Dedifferentiated amniotic fluid mesenchymal stem cell (primary cell): Measurements from ENCODE around the gene KRT32.
"Not testable (repeated sequence)": the region's sequence is repeated elsewhere in the genome, so short reads cannot be mapped to it uniquely, and the experiment has no call there.

Source experiments
- DNase-seq: peaks from one replicate; pipeline ENCODE4 v3.0.0-alpha.2; 2016; ENCODE audit errors: extremely low spot score

The KRT32 gene

GRCh38 chr17:41429667-41430066, 37.5 kb downstream of the KRT32 start:
- no peak for DNase-seq

DNA sequence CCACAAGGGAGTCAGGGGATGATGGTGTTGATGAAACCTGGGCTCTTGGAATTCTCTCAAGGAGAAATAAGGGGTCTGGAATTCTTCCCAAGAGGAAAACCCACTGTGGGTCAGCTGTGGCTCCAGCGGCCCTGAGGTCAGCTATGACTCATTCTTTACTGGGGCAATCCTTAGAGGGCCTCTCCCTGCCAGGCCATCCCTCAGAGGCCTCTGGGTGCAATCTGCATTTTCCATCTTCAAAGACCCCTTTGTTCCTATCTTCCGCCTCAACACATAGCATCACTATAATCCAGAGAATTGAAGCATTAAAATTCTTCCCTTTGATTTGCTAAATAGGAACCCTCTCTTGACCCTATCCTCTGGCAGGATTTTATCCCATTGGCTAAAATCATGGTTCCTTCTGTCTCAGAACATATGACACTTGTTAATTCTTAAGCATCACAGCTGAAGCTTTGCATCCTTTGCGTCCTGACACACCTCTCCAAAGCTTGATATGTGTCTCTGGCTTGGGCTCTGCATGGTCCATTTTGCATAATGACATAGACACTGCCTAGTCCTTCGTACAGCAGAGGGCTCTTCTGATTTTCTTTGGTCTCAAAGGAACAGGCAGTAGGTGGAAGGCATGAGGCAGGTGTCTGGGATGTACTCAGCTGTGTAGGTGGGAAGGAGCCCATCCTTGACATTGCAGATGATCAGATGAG, 38.4 kb downstream of the KRT32 start:
- DNase-seq = no peak

DNA sequence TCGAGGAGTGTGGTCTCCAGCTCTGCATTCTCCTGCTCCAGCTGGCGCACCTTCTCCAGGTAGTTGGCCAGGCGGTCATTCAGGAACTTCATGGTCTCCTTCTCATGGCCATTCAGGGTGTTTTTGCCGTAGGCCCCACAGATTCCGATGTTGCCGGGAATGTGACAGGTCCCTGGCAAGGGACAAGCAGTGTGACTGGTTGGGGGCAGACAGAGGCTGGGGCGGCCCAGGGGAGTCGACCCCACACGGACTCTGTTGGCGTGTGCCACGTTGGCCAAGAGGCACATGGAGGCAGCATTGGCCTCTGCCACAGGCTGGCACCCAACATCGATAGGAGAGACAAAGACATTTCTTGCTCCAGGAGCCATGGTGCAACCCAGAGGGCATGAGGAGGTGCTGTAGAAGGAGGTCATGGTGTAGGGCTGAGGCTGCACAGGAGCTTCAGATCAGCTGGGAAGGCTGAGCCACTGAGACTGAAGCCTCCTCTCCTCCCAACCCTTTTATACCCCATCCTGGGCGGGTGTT, 43.0 kb downstream of the KRT32 start, which contains the start of gene KRT37:
Gene KRT37, minus strand, starts transcription at position 475 of the 525 bp plus-strand sequence. Its CDS starts 62 bp downstream, at position 413.
- no peak for DNase-seq

DNA sequence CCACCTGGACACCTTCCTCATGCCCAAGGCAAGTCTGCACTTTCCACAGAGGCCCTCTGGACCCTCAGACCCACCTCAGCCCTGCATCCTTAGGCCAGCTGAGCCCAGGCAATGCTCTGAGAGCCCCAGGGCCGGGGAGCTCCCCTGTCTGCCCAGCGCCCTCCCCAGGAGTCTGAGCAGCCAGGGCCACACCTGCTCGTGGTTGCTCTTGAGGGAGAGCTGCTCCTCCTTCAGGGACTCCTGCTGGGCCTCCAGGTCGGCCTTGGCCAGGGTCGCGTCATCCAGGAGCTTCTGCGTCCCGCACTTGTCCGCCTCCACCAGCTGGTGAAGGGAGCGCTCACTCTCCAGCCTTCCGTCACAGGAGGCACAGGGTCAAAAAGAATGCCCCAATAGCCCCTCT, 44.6 kb downstream of the KRT32 start:
- DNase-seq = not testable (repeated sequence)

- DNase-seq = no peak
Measured at GRCh38 chr17:41421617-41422016, 45.6 kb downstream of the KRT32 start.

DNA sequence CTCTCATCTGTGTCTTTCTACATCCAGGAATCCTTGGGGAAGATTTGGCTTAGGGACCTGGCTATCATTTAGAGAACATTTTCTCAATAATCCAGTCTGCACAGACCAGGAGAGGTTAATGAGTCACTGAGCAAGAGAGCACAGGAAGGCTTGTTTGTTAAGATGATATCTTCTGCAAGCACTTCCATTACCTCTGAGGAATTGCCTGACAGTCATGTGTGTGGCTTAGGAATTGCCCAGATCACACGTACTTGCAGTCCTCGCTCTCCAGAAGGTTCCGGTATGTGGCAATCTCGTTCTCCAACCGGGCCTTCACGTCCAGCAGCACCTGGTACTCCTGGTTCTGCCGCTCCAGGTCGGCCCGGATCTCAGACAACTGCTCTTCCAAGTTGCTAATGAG, 46.1 kb downstream of the KRT32 start:
- DNase-seq = no peak

- no peak for DNase-seq
Measured at GRCh38 chr17:41420134-41420533, 47.1 kb downstream of the KRT32 start.

DNA sequence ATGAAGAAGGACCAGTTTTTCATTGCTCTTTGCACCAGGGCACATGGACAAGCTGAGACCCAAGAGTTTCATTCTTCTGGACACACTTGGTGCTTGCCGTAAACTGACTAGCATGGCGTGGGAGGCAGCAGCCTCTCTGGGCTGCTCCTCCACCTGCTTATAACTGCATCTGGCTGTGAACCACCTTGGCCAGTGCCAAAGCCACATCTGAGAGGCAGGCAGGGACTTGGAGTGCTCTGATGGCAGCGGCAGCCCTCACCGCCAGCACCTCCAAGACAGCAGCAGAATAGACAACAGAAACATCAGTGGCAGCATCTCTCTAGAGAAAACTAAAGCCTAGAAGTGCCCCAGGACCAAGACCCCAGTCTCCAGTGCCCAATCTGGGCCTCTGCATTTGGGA, 47.5 kb downstream of the KRT32 start:
- no peak for DNase-seq

GRCh38 chr17:41418116-41418860, 48.9 kb downstream of the KRT32 start:
- DNase-seq = no peak

- no peak for DNase-seq
Measured at GRCh38 chr17:41417576-41418015, 49.6 kb downstream of the KRT32 start.

- no peak for DNase-seq
Measured at GRCh38 chr17:41417127-41417526, 50.1 kb downstream of the KRT32 start.

DNA sequence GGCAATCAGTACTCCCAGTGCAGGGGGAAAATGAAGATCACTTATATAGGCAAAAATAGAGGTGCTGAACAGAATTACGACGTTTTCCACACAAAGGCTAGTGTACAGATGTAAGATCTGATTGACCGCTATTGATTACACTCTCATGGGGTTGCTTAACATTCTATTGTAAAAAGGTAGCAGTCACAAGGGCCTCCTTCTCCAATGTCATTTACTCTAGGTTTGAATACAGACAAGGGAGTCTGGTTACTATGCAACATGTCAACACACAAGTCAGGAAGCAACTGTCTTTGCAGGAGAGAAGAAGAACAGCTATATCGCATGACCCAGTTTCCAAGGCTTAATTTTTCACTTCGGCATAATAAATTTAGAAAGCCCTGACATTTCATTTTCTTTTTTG, 50.7 kb downstream of the KRT32 start:
- no peak for DNase-seq

- DNase-seq = no peak
Measured at GRCh38 chr17:41415833-41416335, 51.3 kb downstream of the KRT32 start.

DNA sequence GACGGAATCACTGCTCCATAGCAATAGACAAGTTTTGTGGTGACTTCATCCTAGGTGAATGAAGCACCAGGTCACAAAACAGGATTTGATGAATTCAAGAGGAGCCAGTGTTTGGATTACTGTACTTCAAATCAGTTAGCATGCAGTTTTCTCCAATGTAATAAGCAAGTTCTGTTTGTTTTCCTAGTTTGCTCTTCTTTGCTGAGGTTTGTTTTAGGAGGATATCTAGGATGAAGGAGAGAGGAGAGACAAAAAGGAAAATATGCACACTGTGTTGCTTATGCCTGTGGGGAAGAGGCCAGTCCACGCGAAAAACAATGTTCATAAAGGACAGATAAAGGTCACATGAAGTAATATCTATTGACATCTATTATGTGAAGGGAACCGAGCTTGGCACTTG, 51.8 kb downstream of the KRT32 start:
- no peak for DNase-seq

- DNase-seq = no peak
Measured at GRCh38 chr17:41413982-41414381, 53.2 kb downstream of the KRT32 start.

GRCh38 chr17:41413353-41413957, 53.7 kb downstream of the KRT32 start:
- DNase-seq = no peak

DNA sequence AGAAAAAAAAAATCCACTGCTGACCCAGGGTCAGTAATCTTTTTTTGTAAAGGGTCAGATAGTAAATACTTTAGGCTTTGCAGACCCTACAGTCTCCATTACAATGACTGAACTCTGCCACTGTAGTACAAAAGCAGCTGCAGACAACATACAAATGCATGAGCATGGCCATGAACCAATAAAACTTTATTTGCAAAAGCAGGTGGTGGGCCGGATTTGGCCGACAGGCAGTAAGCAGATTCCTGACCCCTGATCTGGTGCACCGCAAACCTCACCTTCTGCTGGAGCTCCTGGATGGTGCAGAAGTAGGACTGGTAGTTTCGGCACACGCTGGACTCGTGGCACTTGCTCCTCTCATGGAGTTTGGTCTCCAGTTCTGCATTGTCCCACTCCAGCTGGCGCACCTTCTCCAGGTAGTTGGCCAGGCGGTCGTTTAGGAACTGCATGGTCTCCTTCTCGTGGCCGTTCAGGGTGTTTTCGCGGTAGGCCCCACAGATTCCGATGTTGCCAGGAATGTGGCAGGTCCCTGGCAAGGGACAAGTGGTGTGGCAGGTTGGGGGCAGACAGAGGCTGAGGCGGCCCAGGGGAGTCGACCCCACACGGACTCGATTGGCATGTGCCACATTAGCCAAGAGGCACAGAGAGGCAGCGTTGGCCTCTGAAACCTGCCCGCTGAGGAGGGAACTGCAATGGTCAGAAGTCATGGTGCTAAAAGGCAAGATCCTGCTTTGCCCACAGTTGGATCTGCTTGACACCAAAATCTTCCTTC, 55.9 kb downstream of the KRT32 start:
- no peak for DNase-seq
